DOHH2 (cell line): ENCODE measurements around the gene MACF1.

ENCODE experiments used
- H3F3A ChIP-seq: fragments of 200-600 bp; sonication (generic), shearing (Covaris generic); 2 replicates; pipeline ENCODE4 v1.6.0; 2016; ENCODE audit warnings: antibody characterized with exemption, mild to moderate bottlenecking; ENCODE audit not compliant: control insufficient read depth, insufficient read depth
- H3K27ac ChIP-seq: fragments of 200-600 bp; sonication (generic); 2 replicates; pipeline ENCODE4 v1.5.1; 2014; ENCODE audit warnings: low read depth, mild to moderate bottlenecking, low read length, moderate library complexity
- H3K27me3 ChIP-seq: fragments of 200-600 bp; sonication (generic); 2 replicates; pipeline ENCODE4 v1.6.1; 2014; ENCODE audit warnings: mild to moderate bottlenecking, low read length, mixed read lengths; ENCODE audit not compliant: control insufficient read depth
- H3K36me3 ChIP-seq: fragments of 200-600 bp; sonication (generic); 2 replicates; pipeline ENCODE4 v1.6.1; 2014; ENCODE audit warnings: mild to moderate bottlenecking, low read length, moderate library complexity, mixed read lengths; ENCODE audit not compliant: control insufficient read depth
- H3K4me1 ChIP-seq: fragments of 200-600 bp; sonication (generic); 2 replicates; pipeline ENCODE4 v1.6.1; 2014; ENCODE audit warnings: mild to moderate bottlenecking, low read length, mixed read lengths; ENCODE audit not compliant: control insufficient read depth
- H3K4me2 ChIP-seq: fragments of 200-600 bp; sonication (generic); 2 replicates; pipeline ENCODE4 v1.6.0; 2014; ENCODE audit warnings: mild to moderate bottlenecking, low read length, moderate library complexity
- H3K4me3 ChIP-seq: fragments of 200-600 bp; sonication (generic); 2 replicates; pipeline ENCODE4 v1.5.1; 2014; ENCODE audit warnings: mild to moderate bottlenecking, low read length, mixed read lengths
- H3K79me2 ChIP-seq: fragments of 200-600 bp; sonication (generic); 2 replicates; pipeline ENCODE4 v1.6.1; 2014; ENCODE audit warnings: mild to moderate bottlenecking, low read length, mixed read lengths; ENCODE audit not compliant: control insufficient read depth
- H3K9me2 ChIP-seq: fragments of 200-600 bp; sonication (generic); replicated peaks from 2 replicates; pipeline ENCODE4 v1.6.1; 2014; ENCODE audit warnings: mild to moderate bottlenecking, low read length, mixed read lengths; ENCODE audit not compliant: control insufficient read depth
- H3K9me3 ChIP-seq: fragments of 200-600 bp; sonication (generic); 2 replicates; pipeline ENCODE4 v1.6.1; 2014; ENCODE audit warnings: antibody characterized with exemption, low read length, mixed read lengths; ENCODE audit not compliant: control insufficient read depth, insufficient read depth
- H4K20me1 ChIP-seq: fragments of 200-600 bp; sonication (generic); 2 replicates; pipeline ENCODE4 v1.6.0; 2014; ENCODE audit warnings: low read depth, mild to moderate bottlenecking, antibody characterized with exemption, low read length, moderate library complexity; ENCODE audit not compliant: control insufficient read depth, insufficient read depth
- EZH2phosphoT487 ChIP-seq: fragments of 200-600 bp; sonication (generic); IDR thresholded peaks from 2 replicates; pipeline ENCODE4 v1.6.1; 2017; ENCODE audit warnings: borderline replicate concordance, mild to moderate bottlenecking, antibody characterized with exemption, low read length, moderate library complexity, mixed read lengths
- TF ChIP-seq, protein P1 (sequence below): fragments of 200-600 bp; sonication (generic); IDR thresholded peaks from one replicate; pipeline ENCODE4 v1.5.1; 2014; ENCODE audit warnings: antibody characterized with exemption, mild to moderate bottlenecking, low read depth, low read length; ENCODE audit not compliant: poor library complexity, severe bottlenecking

MACF1 gene

DNA sequence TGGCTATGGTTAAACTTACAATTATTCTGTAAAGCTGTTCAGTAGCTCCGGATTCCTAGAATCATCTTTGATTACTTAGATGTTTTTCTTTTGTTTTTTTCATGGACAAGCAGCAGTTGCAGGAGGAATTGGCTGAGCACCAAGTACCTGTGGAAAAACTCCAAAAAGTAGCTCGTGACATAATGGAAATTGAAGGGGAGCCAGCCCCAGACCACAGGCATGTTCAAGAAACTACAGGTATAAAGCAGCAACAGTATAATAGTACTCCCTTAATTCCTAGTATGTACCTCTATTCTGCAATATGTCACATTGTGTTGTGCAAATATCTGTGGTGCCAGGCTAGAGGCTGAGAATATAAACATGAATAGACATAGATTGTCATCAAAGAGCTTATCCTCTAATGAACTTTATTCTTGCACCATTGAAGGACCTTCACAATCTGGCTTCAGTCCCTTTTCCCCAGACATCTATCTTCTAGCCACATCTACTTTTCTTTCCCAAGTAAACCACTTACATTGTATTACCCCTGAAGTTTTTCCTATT lies 154.6 kb downstream of the MACF1 start:
- Histone ChIP-seq H3K27me3 (no peaks in the 10 kb centered on the region), H3K36me3 (peaks cover 48% of the 10 kb centered on the region)
- no peak for TF ChIP-seq EZH2phosphoT487
- TF ChIP-seq, protein P1, sequence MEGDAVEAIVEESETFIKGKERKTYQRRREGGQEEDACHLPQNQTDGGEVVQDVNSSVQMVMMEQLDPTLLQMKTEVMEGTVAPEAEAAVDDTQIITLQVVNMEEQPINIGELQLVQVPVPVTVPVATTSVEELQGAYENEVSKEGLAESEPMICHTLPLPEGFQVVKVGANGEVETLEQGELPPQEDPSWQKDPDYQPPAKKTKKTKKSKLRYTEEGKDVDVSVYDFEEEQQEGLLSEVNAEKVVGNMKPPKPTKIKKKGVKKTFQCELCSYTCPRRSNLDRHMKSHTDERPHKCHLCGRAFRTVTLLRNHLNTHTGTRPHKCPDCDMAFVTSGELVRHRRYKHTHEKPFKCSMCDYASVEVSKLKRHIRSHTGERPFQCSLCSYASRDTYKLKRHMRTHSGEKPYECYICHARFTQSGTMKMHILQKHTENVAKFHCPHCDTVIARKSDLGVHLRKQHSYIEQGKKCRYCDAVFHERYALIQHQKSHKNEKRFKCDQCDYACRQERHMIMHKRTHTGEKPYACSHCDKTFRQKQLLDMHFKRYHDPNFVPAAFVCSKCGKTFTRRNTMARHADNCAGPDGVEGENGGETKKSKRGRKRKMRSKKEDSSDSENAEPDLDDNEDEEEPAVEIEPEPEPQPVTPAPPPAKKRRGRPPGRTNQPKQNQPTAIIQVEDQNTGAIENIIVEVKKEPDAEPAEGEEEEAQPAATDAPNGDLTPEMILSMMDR: no peak

GRCh38 chr1:39360731-39361130 lies 156.2 kb downstream of the MACF1 start:
- Histone ChIP-seq H3K27me3 (no peaks in the 10 kb centered on the region), H3F3A (0 out of 2 replicates have a peak, but pooled peaks cover 3% of the 10 kb centered on the region), H3K27ac (no peak overlapping the region), H3K9me3 (no peaks in the 10 kb centered on the region), H3K4me1 (no peaks in the 10 kb centered on the region), H3K4me3 (no peak overlapping the region), H3K4me2 (no peak overlapping the region), H4K20me1 (no peaks in the 10 kb centered on the region), H3K36me3 (peaks cover 48% of the 10 kb centered on the region), H3K9me2 (no peaks in the 10 kb centered on the region), H3K79me2 (no peaks in the 10 kb centered on the region)
- TF ChIP-seq EZH2phosphoT487: no peak
- TF ChIP-seq, protein P1: no peak

More for the DNA sequence above, 154.6 kb downstream of the MACF1 start:
- Histone ChIP-seq H3F3A (0 out of 2 replicates have a peak, but pooled peaks cover 3% of the 10 kb centered on the region), H3K4me2 (no peak overlapping the region), H3K79me2 (no peaks in the 10 kb centered on the region), H3K4me3 (no peak overlapping the region), H4K20me1 (no peaks in the 10 kb centered on the region), H3K9me3 (no peaks in the 10 kb centered on the region), H3K27ac (no peak overlapping the region), H3K4me1 (no peaks in the 10 kb centered on the region), H3K9me2 (no peaks in the 10 kb centered on the region)

GRCh38 chr1:39361446-39361845 lies 157.0 kb downstream of the MACF1 start:
- no peaks in the 10 kb centered on the region for H3K9me2 ChIP-seq
- no peaks in the 10 kb centered on the region for H3K9me3 ChIP-seq
- H3K4me3 ChIP-seq: no peak overlapping the region
- H4K20me1 ChIP-seq: no peaks in the 10 kb centered on the region
- no peak for TF ChIP-seq EZH2phosphoT487
- TF ChIP-seq, protein P1: no peak
- no peaks in the 10 kb centered on the region for H3K79me2 ChIP-seq
- peaks cover 48% of the 10 kb centered on the region for H3K36me3 ChIP-seq
- 0 out of 2 replicates have a peak, but pooled peaks cover 3% of the 10 kb centered on the region for H3F3A ChIP-seq
- H3K4me2 ChIP-seq: no peak overlapping the region
- H3K27me3 ChIP-seq: no peaks in the 10 kb centered on the region
- H3K4me1 ChIP-seq: no peaks in the 10 kb centered on the region
- H3K27ac ChIP-seq: no peak overlapping the region
